Spleen (tissue), 11 donors: ENCODE results near the gene KY. TPM values are rescaled to one million over a fixed set of nuclear protein-coding genes. Genes with fewer than 3 reads are reported as not detected.
A peak's percentile ranks its signal among the peaks of the same experiment; 100 is the strongest.

Experiments used
- DNase-seq: peaks from one replicate; pipeline ENCODE4 v3.0.0-alpha.2; 2020
- H3K27ac ChIP-seq, 8 donors: fragments of 200-600 bp; sonication (generic) in 7 of 8; 1 replicate in 4 of 8; 2 replicates in 4 of 8; pipeline versions ENCODE4 v1.5.0 to v1.8.0; 2016 to 2021; ENCODE audit warnings: inconsistent platforms in 4 of 8, mild to moderate bottlenecking in 4 of 8, moderate library complexity in 1 of 8
- H3K27me3 ChIP-seq, 7 donors: fragments of 200-600 bp; sonication (generic) in 6 of 7; replicated peaks in 1 of 7; 1 replicate in 4 of 7; 2 replicates in 3 of 7; pipeline versions ENCODE4 v1.5.0 to v1.8.0; 2016 to 2021; ENCODE audit warnings: inconsistent platforms in 3 of 7, mild to moderate bottlenecking in 1 of 7
- H3K36me3 ChIP-seq, 6 donors: fragments of 200-600 bp; sonication (generic) in 5 of 6; 1 replicate in 4 of 6; 2 replicates in 2 of 6; pipeline versions ENCODE4 v1.5.0 to v1.8.0; 2016 to 2021; ENCODE audit warnings: inconsistent platforms in 2 of 6
- H3K4me1 ChIP-seq, 6 donors: fragments of 200-600 bp; sonication (generic) in 5 of 6; 1 replicate in 3 of 6; 2 replicates in 3 of 6; pipeline versions ENCODE4 v1.5.0 to v1.8.0; 2016 to 2021; ENCODE audit warnings: inconsistent platforms in 3 of 6
- H3K4me3 ChIP-seq, 8 donors: fragments of 200-600 bp; sonication (generic) in 7 of 8; 1 replicate in 4 of 8; 2 replicates in 4 of 8; pipeline versions ENCODE4 v1.5.0 to v1.8.0; 2016 to 2021; ENCODE audit warnings: inconsistent platforms in 4 of 8, mild to moderate bottlenecking in 4 of 8, moderate library complexity in 2 of 8
- H3K9me3 ChIP-seq, 8 donors: fragments of 200-600 bp; sonication (generic) in 7 of 8; 1 replicate in 4 of 8; 2 replicates in 4 of 8; pipeline versions ENCODE4 v1.5.0 to v1.8.0; 2016 to 2021; ENCODE audit warnings: inconsistent platforms in 4 of 8
- CTCF ChIP-seq, 11 experiments: fragments of 200-600 bp in 7 of 11; fragments of 450-650 bp in 4 of 11; sonication (generic) in 4 of 11; IDR thresholded peaks in 8 of 11; conservative IDR thresholded peaks in 3 of 11; 1 replicate in 7 of 11; 2 replicates in 4 of 11; pipeline versions ENCODE4 v1.4.0 to v1.8.0; 2016 to 2021; ENCODE audit warnings: antibody characterized with exemption in 11 of 11, inconsistent platforms in 4 of 11, mild to moderate bottlenecking in 1 of 11
- POLR2A ChIP-seq, 3 donors: fragments of 450-650 bp; IDR thresholded peaks; one replicate each; pipeline ENCODE4 v1.5.1; 2017; ENCODE audit warnings: antibody characterized with exemption in 3 of 3, mild to moderate bottlenecking in 1 of 3
- POLR2AphosphoS5 ChIP-seq, 3 donors: sonication (generic); formaldehyde crosslinking; IDR thresholded peaks; one replicate each; pipeline ENCODE4 v1.5.1; 2017; ENCODE audit warnings: antibody characterized with exemption in 3 of 3
- WGBS, 5 donors: extraction: QIAGEN DNeasy Blood & Tissue Kit in 3 of 5; methylation state at CpG; one replicate each; pipeline versions ENCODE4 v1.1.5 to v1.1.7; 2013 to 2018; 5-methylcytosine and 5-hydroxymethylcytosine counted together
- intact Hi-C: fragments of 100-400 bp; cut with DNase I; formaldehyde crosslinking; loops from one replicate; pipeline ENCODE4 v1.15.0; 2023; ENCODE audit warnings: low total_unique reads
- polyA plus RNA-seq, 3 donors: library from polyadenylated mRNA; stranded (reverse); fragments of 200-250 nt; gene quantifications; one replicate each; pipeline ENCODE4 v1.2.1, GENCODE V29; 2013
- total RNA-seq, 7 donors: library from RNA; depleted of rRNA in 3 of 7; stranded (reverse); fragments of >200 nt in 3 of 7; fragmentation: NEBNext Ultra II Directional in 4 of 7; extraction: Animal tissue kit (Norgen Biotek cat#: 25700) in 4 of 7; gene quantifications; one replicate each; pipeline versions ENCODE4 v1.1.0 to v1.2.1, GENCODE V29; 2016 to 2021
- donor health status: healthy with polysubstance abuse.
- donor health status: DM: no; HTN: no; CAD: no; lungs with moderate emphysema.
- donor health status: DM: no; HTN: no; CAD: no.
- donor health status: Bipolar disorder and iron deficiency.
- donor health status: healthy.
- donor health status: DM: no; HTN: no; CAD: no.
- donor health status: DM: yes; HTN: yes; CAD: no.

Gene KY
- total and polyA plus RNA-seq, 10 donors: 0.17 TPM; not detected in 9

DNA sequence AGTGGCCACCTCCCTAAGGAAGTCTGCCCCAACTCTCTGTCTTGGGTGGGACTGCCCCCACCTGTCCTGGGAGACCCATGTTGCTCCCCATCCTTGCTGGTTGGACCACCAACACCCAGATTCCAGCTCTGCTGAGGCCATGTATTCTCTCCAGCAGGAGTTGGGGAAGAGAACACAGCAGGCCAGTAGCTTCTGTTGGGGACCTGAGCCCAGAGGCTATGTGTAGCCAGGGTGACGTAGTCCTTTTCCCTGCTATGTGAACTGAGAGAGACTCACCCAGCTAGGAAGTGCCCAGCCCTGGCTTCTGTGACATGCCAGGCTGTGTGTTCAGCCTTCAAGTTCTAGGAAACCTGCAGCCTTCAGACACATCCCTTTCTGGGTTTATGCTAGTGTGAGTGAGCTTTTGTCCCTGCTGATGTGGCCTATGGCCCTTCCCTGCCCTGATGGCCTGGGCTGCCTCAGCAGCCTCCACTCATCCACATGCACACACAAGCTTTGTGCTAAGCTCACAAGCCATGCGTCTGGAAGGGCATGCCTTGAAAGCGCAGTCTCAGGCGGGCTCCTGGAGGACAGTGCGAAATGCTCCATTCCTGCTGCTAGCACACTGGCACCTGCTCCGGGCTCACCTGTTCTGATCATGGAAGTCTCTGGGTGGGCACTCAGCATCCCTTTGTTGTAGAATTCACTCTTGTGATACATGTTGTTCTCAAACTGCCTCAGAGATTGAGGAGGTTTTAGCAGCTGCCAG lies 42.6 kb downstream of the KY start:
- TF ChIP-seq CTCF (IDR thresholded peaks at IDR 0.05 in 8 of 11, conservative IDR thresholded peaks at IDR 0.05 in 3 of 11): no peak
- TF ChIP-seq POLR2A (IDR thresholded peaks at IDR 0.05): no peak
- TF ChIP-seq POLR2AphosphoS5 (IDR thresholded peaks at IDR 0.05): no peak
- DNase-seq: no peak
- no peak overlapping the region for H3K4me3 ChIP-seq
- H3K4me1 ChIP-seq: peaks cover 0 to 26% (median 7%) of the 10 kb centered on the region in 6 donors
- intact Hi-C loops: no loop called here
- 91 to 98% (median 93%) methylated on average over 4 to 6 of the region's 6 CpGs for WGBS, 5 donors
- no peaks in the 10 kb centered on the region for H3K36me3 ChIP-seq
- H3K27me3 ChIP-seq: peaks cover 0 to 34% (median 0%) of the 10 kb centered on the region in 7 donors
- H3K9me3 ChIP-seq: no peaks in the 10 kb centered on the region
- H3K27ac ChIP-seq: peak overlapping the region in 1 of 8 donors; percentile 81

DNA sequence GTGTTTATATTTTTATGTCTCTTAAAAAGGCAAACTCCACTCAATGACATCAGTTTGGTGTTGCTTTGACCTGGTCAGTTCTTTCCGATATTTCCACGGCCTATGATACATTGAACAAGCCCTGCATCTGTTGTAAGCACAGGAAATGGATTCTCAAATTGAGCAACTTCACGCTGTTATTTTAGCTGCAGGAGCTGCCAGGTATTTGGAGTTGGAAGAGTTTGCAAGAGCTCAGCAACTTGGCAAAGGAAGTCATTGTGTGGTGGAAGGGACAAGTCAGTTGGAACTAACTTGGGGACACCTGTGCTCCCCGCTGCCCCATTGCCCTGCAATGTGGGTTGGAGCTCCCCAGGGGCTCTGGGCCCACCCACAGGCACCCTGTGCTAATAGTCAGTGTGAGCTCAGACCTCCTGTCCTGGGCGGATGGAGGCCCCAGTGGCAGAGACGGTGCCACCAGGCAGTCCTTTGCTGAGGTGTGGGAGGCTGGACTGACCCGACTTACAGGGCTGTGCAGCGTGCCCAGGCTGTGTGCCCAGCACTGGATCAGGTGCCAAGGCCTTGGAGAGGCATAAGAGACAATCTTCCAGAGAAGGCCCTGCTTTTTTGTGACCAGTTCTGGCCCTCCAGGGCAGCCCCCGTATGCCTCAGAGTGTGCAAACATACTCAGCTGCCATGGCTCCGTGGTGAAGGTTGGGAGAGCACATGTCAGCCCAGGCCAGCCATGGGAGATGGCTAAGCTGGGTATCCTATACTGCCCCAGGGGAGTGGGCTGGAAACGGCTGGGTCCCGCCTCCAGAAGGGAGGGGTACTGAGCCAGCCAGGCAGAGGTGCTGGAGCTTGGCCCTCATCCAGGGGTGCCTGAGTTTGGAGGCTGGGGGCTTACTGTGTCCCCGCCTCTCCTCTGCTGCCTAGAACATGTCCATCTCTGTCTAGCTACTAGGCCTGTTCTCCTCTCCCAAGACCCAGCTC lies 43.5 kb downstream of the KY start:
- no peaks in the 10 kb centered on the region for H3K36me3 ChIP-seq
- peak overlapping the region in 4 of 8 donors; percentile 36 to 81 (median 52) for H3K27ac ChIP-seq
- no peaks in the 10 kb centered on the region for H3K9me3 ChIP-seq
- 44 to 68% (median 55%) methylated on average over 5 to 13 of the region's 13 CpGs for WGBS, 5 donors
- peaks cover 0 to 34% (median 7%) of the 10 kb centered on the region in 6 donors for H3K4me1 ChIP-seq
- TF ChIP-seq POLR2A (IDR thresholded peaks at IDR 0.05) (no peak), POLR2AphosphoS5 (IDR thresholded peaks at IDR 0.05) (no peak), CTCF (IDR thresholded peaks at IDR 0.05 in 8 of 11, conservative IDR thresholded peaks at IDR 0.05 in 3 of 11) (no peak)
- H3K4me3 ChIP-seq: peak overlapping the region in 1 of 8 donors; percentile 21
- intact Hi-C loops: no loop called here
- peaks cover 0 to 34% (median 0%) of the 10 kb centered on the region in 7 donors for H3K27me3 ChIP-seq
- DNase-seq: no peak

DNA sequence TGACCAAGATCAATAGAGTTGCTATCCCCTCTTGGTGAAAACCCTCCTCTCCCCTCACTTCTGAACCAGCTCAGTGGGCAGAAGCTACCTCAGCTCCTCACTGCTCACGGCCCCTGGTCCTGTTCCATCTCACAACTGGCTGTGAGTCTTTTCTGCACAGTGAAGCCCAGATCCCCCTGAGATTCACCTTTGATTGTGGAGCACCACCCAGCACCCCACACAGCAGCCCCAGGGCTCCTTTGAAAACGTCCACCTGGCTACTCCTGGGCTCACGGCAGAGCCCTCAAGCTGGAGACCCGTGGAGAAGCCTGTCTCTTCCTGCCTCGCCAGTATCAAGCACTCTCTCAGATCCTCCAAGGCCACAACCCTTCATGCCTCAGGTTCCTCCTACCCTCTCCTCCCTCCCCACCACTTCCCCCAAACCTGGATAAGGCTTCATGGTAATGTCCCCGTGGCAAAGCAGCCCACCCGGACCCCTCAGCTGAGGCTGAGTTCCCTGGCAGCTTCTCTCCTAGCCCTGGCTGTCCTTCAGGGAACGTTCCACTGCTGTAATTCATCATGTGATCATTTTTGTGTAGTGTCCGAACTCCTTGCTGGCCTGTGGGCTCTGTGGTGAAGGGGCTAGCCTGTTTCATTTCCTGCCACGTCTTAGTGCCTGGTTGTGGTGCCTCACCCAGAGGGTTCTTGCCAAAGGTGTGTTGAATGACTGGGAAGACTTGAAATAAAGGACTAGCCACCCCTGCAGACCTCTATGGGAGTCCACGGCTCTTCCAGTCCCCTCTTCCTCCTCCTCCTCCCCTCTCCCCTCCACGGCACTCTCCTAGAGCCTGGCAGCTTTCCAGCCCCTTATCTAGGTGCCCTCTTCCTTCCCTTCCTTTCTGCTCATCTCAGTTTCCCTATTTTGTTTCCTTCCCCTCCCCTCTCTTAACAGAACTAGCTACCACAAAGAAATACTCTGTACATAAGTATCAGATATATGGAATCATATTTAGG lies 44.5 kb downstream of the KY start:
- Histone ChIP-seq H3K9me3 (no peaks in the 10 kb centered on the region), H3K4me3 (peak overlapping the region in 1 of 8 donors; percentile 21), H3K4me1 (peaks cover 0 to 38% (median 7%) of the 10 kb centered on the region in 6 donors), H3K27ac (peak overlapping the region in 7 of 8 donors; percentile 27 to 81 (median 59)), H3K36me3 (no peaks in the 10 kb centered on the region), H3K27me3 (peaks cover 0 to 39% (median 0%) of the 10 kb centered on the region in 7 donors)
- intact Hi-C loops: no loop called here
- no peak for TF ChIP-seq POLR2AphosphoS5 (IDR thresholded peaks at IDR 0.05)
- no peak for TF ChIP-seq CTCF (IDR thresholded peaks at IDR 0.05 in 8 of 11, conservative IDR thresholded peaks at IDR 0.05 in 3 of 11)
- no peak for TF ChIP-seq POLR2A (IDR thresholded peaks at IDR 0.05)
- no peak for DNase-seq
- 12 to 36% (median 22%) methylated on average over 12 of the region's 12 CpGs for WGBS, 5 donors
